GM19468 (cell line): ENCODE data around the gene CSTA.
A peak's percentile ranks its signal among the peaks of the same experiment; 100 is the strongest.

Experiments
- ATAC-seq: cut with Tn5 transposase; IDR thresholded peaks from one replicate; pipeline ENCODE4 v1.9.1; 2021; ENCODE audit warnings: mild to moderate bottlenecking, moderate library complexity, moderate number of reproducible peaks; ENCODE audit not compliant: unreplicated experiment; ENCODE audit errors: extremely low read depth

The CSTA gene

GRCh38 chr3:122366379-122366749 lies 41.3 kb downstream of the CSTA start:
- ATAC-seq: no peak

DNA sequence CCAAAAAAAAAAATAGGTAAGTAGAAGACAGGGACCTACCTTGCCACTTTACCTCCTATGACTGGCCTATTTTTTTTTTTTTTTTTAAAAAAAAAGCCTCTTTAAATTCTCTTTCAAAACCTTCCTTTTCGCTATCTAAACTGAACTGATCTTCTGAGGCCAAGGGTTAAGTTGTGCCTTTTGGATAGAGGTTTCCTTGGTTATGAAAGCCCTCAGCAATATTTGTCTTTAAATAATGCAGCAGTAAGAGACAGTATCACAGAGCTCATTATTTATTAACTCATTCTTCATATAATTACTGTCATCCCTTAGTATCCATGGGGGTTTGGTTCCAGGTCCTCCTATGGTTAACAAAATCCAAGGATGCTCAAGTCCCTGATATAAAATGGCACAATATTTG lies 49.0 kb downstream of the CSTA start:
- ATAC-seq: no peak

DNA sequence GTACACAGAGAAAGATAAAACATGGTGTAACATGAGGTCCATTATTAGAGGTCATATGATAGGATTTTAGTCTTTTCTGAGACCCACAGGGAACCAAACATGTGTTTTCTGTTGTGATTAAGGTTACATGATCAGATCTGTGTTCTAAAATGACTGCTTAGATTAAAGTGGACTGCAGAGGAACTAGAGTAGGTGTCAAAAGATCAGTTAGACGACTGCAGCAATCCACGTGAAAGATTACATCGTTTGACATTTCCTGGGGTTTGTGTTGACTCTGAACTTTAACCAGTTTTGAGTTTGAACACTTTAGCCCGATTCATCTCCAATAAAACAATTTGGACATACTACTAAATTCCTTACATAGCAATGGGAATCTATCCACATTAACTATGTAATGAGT lies 52.9 kb downstream of the CSTA start:
- no peak for ATAC-seq

GRCh38 chr3:122382888-122383666 lies 58.0 kb downstream of the CSTA start, which contains the start of gene MIX23:
Gene MIX23, minus strand, starts transcription at chr3:122383231. Its CDS starts 7 bp downstream, at chr3:122383224.
- peak; percentile 32 for ATAC-seq

- peak; percentile 91 for ATAC-seq
These were observed 59.0 kb downstream of the CSTA start, which contains the start of gene FAM162A for GRCh38 chr3:122383771-122384697. Gene FAM162A, plus strand, starts transcription at chr3:122384182. Its CDS starts 84 bp downstream, at chr3:122384266.

DNA sequence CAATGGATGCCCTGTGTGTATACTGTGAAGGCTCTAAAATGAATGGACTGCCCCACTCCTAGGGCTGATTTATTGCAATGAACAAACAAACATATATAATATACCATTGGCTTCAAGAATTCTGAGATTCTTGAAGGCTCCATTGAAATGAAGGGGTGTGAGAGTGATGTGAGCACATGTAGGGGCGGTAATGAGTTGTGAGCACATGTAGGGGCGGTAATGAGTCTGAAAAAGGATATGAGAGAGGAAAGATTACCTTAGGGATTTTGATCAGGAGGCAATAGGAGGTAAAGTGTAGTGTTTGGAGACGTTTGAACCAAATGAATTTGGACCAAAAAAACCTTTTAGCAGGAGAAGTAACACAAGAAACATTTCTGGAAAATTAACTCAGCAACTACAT lies 62.7 kb downstream of the CSTA start:
- ATAC-seq: no peak

DNA sequence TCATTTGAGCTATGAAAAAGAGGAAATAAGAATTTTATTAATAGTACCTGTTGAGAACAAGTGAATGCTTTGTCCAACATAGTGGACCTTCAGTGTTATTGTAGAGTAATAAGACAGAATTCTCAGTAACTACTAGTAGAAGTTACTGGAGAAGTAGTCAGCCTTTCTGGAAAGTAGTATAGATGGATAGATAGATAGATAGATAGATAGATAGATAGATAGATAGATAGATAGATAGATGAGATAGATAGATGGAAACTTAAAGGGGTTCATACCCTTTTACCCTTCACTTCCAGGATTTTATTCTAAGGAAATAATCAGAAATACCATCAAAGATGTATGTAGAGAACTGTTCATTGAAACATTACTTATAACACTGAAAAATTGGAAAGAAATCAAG lies 64.1 kb downstream of the CSTA start:
- ATAC-seq: no peak

DNA sequence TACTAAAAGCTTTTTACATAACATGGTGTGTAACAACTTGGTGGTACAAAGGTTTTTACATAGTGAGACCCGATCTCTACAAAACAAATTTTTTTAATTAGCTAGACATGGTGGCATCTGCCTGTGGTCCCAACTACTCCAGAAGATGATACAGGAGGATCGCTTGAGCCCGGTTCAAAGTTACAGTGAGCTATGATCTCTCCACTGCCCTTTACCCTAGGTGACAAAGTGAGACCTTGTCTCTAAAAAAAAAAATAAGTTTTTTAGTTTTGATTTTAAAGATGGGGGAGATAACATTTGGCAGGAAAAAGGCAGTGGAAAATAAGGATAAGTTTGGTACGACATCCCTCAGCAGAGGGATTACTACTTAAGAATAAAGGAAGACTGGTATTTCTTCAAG lies 64.8 kb downstream of the CSTA start:
- ATAC-seq: no peak

GRCh38 chr3:122390665-122391064 lies 65.6 kb downstream of the CSTA start:
- ATAC-seq: no peak
